Hematopoietic multipotent progenitor cell treated with erythropoietin and hydrocortisone succinate and interleukin-3 and kit ligand, for 17 days (in vitro differentiated cells): ENCODE data around the gene PTCD1.

ENCODE experiments used
- DNase-seq: peaks from one replicate; pipeline ENCODE4 v3.0.0-alpha.2; 2015; ENCODE audit warnings: low spot score

The PTCD1 gene

GRCh38 chr7:99438573-99439480 lies at the start of gene PTCD1, which contains the start of gene CPSF4:
Gene PTCD1, minus strand, starts transcription at chr7:99438798. Its CDS starts 3,556 bp downstream, at chr7:99435242.
Gene CPSF4, plus strand, starts transcription at chr7:99438943. Its CDS starts 140 bp downstream, at chr7:99439083.
- peak; percentile 86 for DNase-seq

GRCh38 chr7:99485094-99485493 lies 46.5 kb upstream of the PTCD1 start:
- no peak for DNase-seq

GRCh38 chr7:99478464-99479440 lies 40.2 kb upstream of the PTCD1 start:
- DNase-seq: no peak

GRCh38 chr7:99476107-99476506 lies 37.5 kb upstream of the PTCD1 start:
- DNase-seq: no peak

- DNase-seq: no peak
Measured at GRCh38 chr7:99473315-99473596, 34.7 kb upstream of the PTCD1 start.

GRCh38 chr7:99472561-99473314 lies 34.1 kb upstream of the PTCD1 start, which contains the start of gene ZNF789:
Gene ZNF789, plus strand, starts transcription at chr7:99472890. Its CDS starts 3,567 bp downstream, at chr7:99476457.
- DNase-seq: peak; percentile 93

- DNase-seq: no peak
Measured at GRCh38 chr7:99469381-99470065, 30.9 kb upstream of the PTCD1 start.

- DNase-seq: no peak
Measured at GRCh38 chr7:99468336-99468918, 29.8 kb upstream of the PTCD1 start.

- no peak for DNase-seq
Measured at GRCh38 chr7:99465421-99465768, 26.8 kb upstream of the PTCD1 start.

- DNase-seq: no peak
Measured at GRCh38 chr7:99461221-99461620, 22.6 kb upstream of the PTCD1 start.

- DNase-seq: no peak
Measured at GRCh38 chr7:99460651-99461050, 22.1 kb upstream of the PTCD1 start.

- peak; percentile 18 for DNase-seq
Measured at GRCh38 chr7:99459087-99459486, 20.5 kb upstream of the PTCD1 start.

GRCh38 chr7:99457650-99458493 lies 19.3 kb upstream of the PTCD1 start:
- no peak for DNase-seq

- no peak for DNase-seq
Measured at GRCh38 chr7:99457050-99457649, 18.6 kb upstream of the PTCD1 start.

GRCh38 chr7:99456288-99456687 lies 17.7 kb upstream of the PTCD1 start:
- DNase-seq: no peak

- DNase-seq: no peak
Measured at GRCh38 chr7:99455874-99456273, 17.3 kb upstream of the PTCD1 start.

GRCh38 chr7:99453105-99453504 lies 14.5 kb upstream of the PTCD1 start:
- DNase-seq: no peak

GRCh38 chr7:99452541-99452940 lies 13.9 kb upstream of the PTCD1 start:
- no peak for DNase-seq

- no peak for DNase-seq
Measured at GRCh38 chr7:99451936-99452335, 13.3 kb upstream of the PTCD1 start.

GRCh38 chr7:99449326-99449725 lies 10.7 kb upstream of the PTCD1 start:
- DNase-seq: no peak
